Measurements from ENCODE around the gene CEPT1. TPM values are rescaled to one million over a fixed set of nuclear protein-coding genes. Genes with fewer than 3 reads are reported as not detected.

CEPT1 gene
- total RNA-seq, 1 donor from 2014 or later, result 25.3 TPM

GRCh38 chr1:111192658-111193519 lies 52.9 kb downstream of the CEPT1 start:
- no peak for DNase-seq (ENCODE audit: extremely low spot score, unreplicated experiment)
- Mint-ChIP-seq H3K27ac (ENCODE audit: unreplicated experiment) (no peak overlapping the region), H3K4me3 (ENCODE audit: unreplicated experiment) (no peak overlapping the region), H3K9me3 (ENCODE audit: unreplicated experiment) (no peaks in the 10 kb centered on the region), H3K27me3 (ENCODE audit: unreplicated experiment) (peaks cover 2% of the 10 kb centered on the region), H3K36me3 (ENCODE audit: unreplicated experiment) (peaks cover 7% of the 10 kb centered on the region), H3K4me1 (ENCODE audit: unreplicated experiment) (peaks cover 27% of the 10 kb centered on the region)
- TF ChIP-seq CTCF (IDR thresholded peaks at IDR 0.05), result no peak

GRCh38 chr1:111193712-111194480 lies 53.9 kb downstream of the CEPT1 start:
- peaks cover 3% of the 10 kb centered on the region for H3K36me3 Mint-ChIP-seq (ENCODE audit: unreplicated experiment)
- H3K27me3 Mint-ChIP-seq (ENCODE audit: unreplicated experiment), result peaks cover 2% of the 10 kb centered on the region
- no peak for TF ChIP-seq CTCF (IDR thresholded peaks at IDR 0.05)
- no peaks in the 10 kb centered on the region for H3K9me3 Mint-ChIP-seq (ENCODE audit: unreplicated experiment)
- no peak overlapping the region for H3K4me3 Mint-ChIP-seq (ENCODE audit: unreplicated experiment)
- H3K27ac Mint-ChIP-seq (ENCODE audit: unreplicated experiment), result no peak overlapping the region
- peaks cover 27% of the 10 kb centered on the region for H3K4me1 Mint-ChIP-seq (ENCODE audit: unreplicated experiment)
- DNase-seq (ENCODE audit: extremely low spot score, unreplicated experiment), result no peak

- H3K36me3 Mint-ChIP-seq (ENCODE audit: unreplicated experiment), result no peaks in the 10 kb centered on the region
- H3K9me3 Mint-ChIP-seq (ENCODE audit: unreplicated experiment), result no peaks in the 10 kb centered on the region
- no peak for TF ChIP-seq CTCF (IDR thresholded peaks at IDR 0.05)
- H3K4me1 Mint-ChIP-seq (ENCODE audit: unreplicated experiment), result peaks cover 27% of the 10 kb centered on the region
- no peak overlapping the region for H3K27ac Mint-ChIP-seq (ENCODE audit: unreplicated experiment)
- peaks cover 2% of the 10 kb centered on the region for H3K27me3 Mint-ChIP-seq (ENCODE audit: unreplicated experiment)
- no peak overlapping the region for H3K4me3 Mint-ChIP-seq (ENCODE audit: unreplicated experiment)
- no peak for DNase-seq (ENCODE audit: extremely low spot score, unreplicated experiment)
Measured at GRCh38 chr1:111195002-111195684, 55.1 kb downstream of the CEPT1 start.

GRCh38 chr1:111196213-111196612 lies 56.2 kb downstream of the CEPT1 start:
- DNase-seq (ENCODE audit: extremely low spot score, unreplicated experiment), result no peak
- Mint-ChIP-seq H3K27ac (ENCODE audit: unreplicated experiment) (no peak overlapping the region), H3K27me3 (ENCODE audit: unreplicated experiment) (peaks cover 2% of the 10 kb centered on the region), H3K4me3 (ENCODE audit: unreplicated experiment) (no peak overlapping the region), H3K4me1 (ENCODE audit: unreplicated experiment) (peaks cover 19% of the 10 kb centered on the region), H3K9me3 (ENCODE audit: unreplicated experiment) (no peaks in the 10 kb centered on the region), H3K36me3 (ENCODE audit: unreplicated experiment) (no peaks in the 10 kb centered on the region)
- no peak for TF ChIP-seq CTCF (IDR thresholded peaks at IDR 0.05)

Data from osteocyte (in vitro differentiated cells).